ENCODE results near the gene ADARB2.
"Not testable (repeated sequence)": the region's sequence is repeated elsewhere in the genome, so short reads cannot be mapped to it uniquely, and the experiment has no call there.

Gene ADARB2

GRCh38 chr10:1166101-1166827 lies 571.1 kb downstream of the ADARB2 start:
- Histone ChIP-seq H3K4me3 (ENCODE audit: severe bottlenecking) (no peak overlapping the region), H3K4me1 (ENCODE audit: insufficient read depth, poor library complexity, severe bottlenecking) (no peaks in the 10 kb centered on the region), H3K36me3 (ENCODE audit: low read depth) (no peaks in the 10 kb centered on the region), H3K27ac (ENCODE audit: poor library complexity, severe bottlenecking) (no peak overlapping the region), H3K9me3 (ENCODE audit: severe bottlenecking) (no peaks in the 10 kb centered on the region), H3K27me3 (ENCODE audit: insufficient read depth, poor library complexity, severe bottlenecking) (no peaks in the 10 kb centered on the region)
- TF ChIP-seq CTCF (IDR thresholded peaks at IDR 0.05; ENCODE audit: poor library complexity, severe bottlenecking), result no peak
- DNase-seq (ENCODE audit: low spot score) (no peak), ATAC-seq (ENCODE audit: low read depth) (no peak)

GRCh38 chr10:1163831-1164230 lies 573.5 kb downstream of the ADARB2 start:
- no peak overlapping the region for H3K27ac ChIP-seq (ENCODE audit: poor library complexity, severe bottlenecking)
- no peak overlapping the region for H3K4me3 ChIP-seq (ENCODE audit: severe bottlenecking)
- no peaks in the 10 kb centered on the region for H3K27me3 ChIP-seq (ENCODE audit: insufficient read depth, poor library complexity, severe bottlenecking)
- no peaks in the 10 kb centered on the region for H3K4me1 ChIP-seq (ENCODE audit: insufficient read depth, poor library complexity, severe bottlenecking)
- H3K9me3 ChIP-seq (ENCODE audit: severe bottlenecking), result no peaks in the 10 kb centered on the region
- no peak for DNase-seq (ENCODE audit: low spot score)
- TF ChIP-seq CTCF (IDR thresholded peaks at IDR 0.05; ENCODE audit: poor library complexity, severe bottlenecking), result no peak
- no peaks in the 10 kb centered on the region for H3K36me3 ChIP-seq (ENCODE audit: low read depth)
- no peak for ATAC-seq (ENCODE audit: low read depth)

GRCh38 chr10:1163204-1163660 lies 574.1 kb downstream of the ADARB2 start:
- H3K9me3 ChIP-seq (ENCODE audit: severe bottlenecking), result no peaks in the 10 kb centered on the region
- ATAC-seq (ENCODE audit: low read depth), result no peak
- H3K27ac ChIP-seq (ENCODE audit: poor library complexity, severe bottlenecking), result no peak overlapping the region
- H3K36me3 ChIP-seq (ENCODE audit: low read depth), result no peaks in the 10 kb centered on the region
- no peaks in the 10 kb centered on the region for H3K4me1 ChIP-seq (ENCODE audit: insufficient read depth, poor library complexity, severe bottlenecking)
- no peak for DNase-seq (ENCODE audit: low spot score)
- H3K27me3 ChIP-seq (ENCODE audit: insufficient read depth, poor library complexity, severe bottlenecking), result no peaks in the 10 kb centered on the region
- H3K4me3 ChIP-seq (ENCODE audit: severe bottlenecking), result no peak overlapping the region
- TF ChIP-seq CTCF (IDR thresholded peaks at IDR 0.05; ENCODE audit: poor library complexity, severe bottlenecking), result no peak

GRCh38 chr10:1162481-1163203 lies 574.7 kb downstream of the ADARB2 start:
- no peak for TF ChIP-seq CTCF (IDR thresholded peaks at IDR 0.05; ENCODE audit: poor library complexity, severe bottlenecking)
- H3K4me1 ChIP-seq (ENCODE audit: insufficient read depth, poor library complexity, severe bottlenecking), result no peaks in the 10 kb centered on the region
- ATAC-seq (ENCODE audit: low read depth) (no peak), DNase-seq (ENCODE audit: low spot score) (no peak)
- no peak overlapping the region for H3K4me3 ChIP-seq (ENCODE audit: severe bottlenecking)
- H3K36me3 ChIP-seq (ENCODE audit: low read depth), result no peaks in the 10 kb centered on the region
- H3K9me3 ChIP-seq (ENCODE audit: severe bottlenecking), result no peaks in the 10 kb centered on the region
- no peak overlapping the region for H3K27ac ChIP-seq (ENCODE audit: poor library complexity, severe bottlenecking)
- no peaks in the 10 kb centered on the region for H3K27me3 ChIP-seq (ENCODE audit: insufficient read depth, poor library complexity, severe bottlenecking)

- not testable (repeated sequence) for H3K27me3 ChIP-seq (ENCODE audit: insufficient read depth, poor library complexity, severe bottlenecking); H3K27ac ChIP-seq (ENCODE audit: poor library complexity, severe bottlenecking); H3K36me3 ChIP-seq (ENCODE audit: low read depth); H3K4me1 ChIP-seq (ENCODE audit: insufficient read depth, poor library complexity, severe bottlenecking); H3K9me3 ChIP-seq (ENCODE audit: severe bottlenecking); H3K4me3 ChIP-seq (ENCODE audit: severe bottlenecking); ATAC-seq (ENCODE audit: low read depth); DNase-seq (ENCODE audit: low spot score)
Observed at GRCh38 chr10:1161315-1161673, 576.0 kb downstream of the ADARB2 start.

Measured in RWPE2 (cell line).